ENCODE data around the gene CDCA7L.
"Not testable (repeated sequence)": the region's sequence is repeated elsewhere in the genome, so short reads cannot be mapped to it uniquely, and the experiment has no call there.

The CDCA7L gene

GRCh38 chr7:21939136-21939857, 6.4 kb downstream of the CDCA7L start:
- FAIRE-seq (peak; percentile 91), DNase-seq (ENCODE audit: insufficient read length, low spot score) (no peak)
- TF ChIP-seq POU2F2 (IDR thresholded peaks at IDR 0.05; ENCODE audit: low read depth, low read length), result 0 out of 2 replicates have a peak, but pooled peaks have one; percentile 49
- TF ChIP-seq POLR2A (IDR thresholded peaks at IDR 0.05; ENCODE audit: low read depth, low read length), result no peak
- no peak for TF ChIP-seq PAX5 (IDR thresholded peaks at IDR 0.05; ENCODE audit: insufficient read depth, low read length, severe bottlenecking)
- 0 out of 2 replicates have a peak, but pooled peaks have one; percentile 3 for TF ChIP-seq SPI1 (IDR thresholded peaks at IDR 0.05; ENCODE audit: low read depth, low read length)
- TF ChIP-seq POLR2AphosphoS5 (IDR thresholded peaks at IDR 0.05; ENCODE audit: low read depth, low read length), result no peak
- no peak for TF ChIP-seq TAF1 (IDR thresholded peaks at IDR 0.05; ENCODE audit: low read depth, low read length)

DNA sequence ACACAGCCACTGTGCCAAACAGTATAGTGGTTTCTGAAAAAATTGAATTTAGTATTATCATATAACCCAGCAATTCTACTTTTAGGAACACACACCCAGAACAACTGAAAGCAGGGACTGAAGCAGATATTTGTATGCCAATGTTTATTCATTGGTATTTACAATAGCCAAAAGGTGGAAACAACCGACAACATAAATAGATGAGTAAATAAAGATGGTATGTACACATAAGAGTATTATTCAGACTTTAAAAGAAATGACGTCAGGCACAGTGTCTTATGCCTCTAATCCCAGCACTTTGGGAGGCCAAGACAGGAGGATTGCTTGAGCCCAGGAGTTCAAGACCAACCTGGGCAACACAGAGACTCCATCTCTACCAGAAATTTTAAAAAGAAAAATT, 7.2 kb downstream of the CDCA7L start:
- no peak for TF ChIP-seq SPI1 (IDR thresholded peaks at IDR 0.05; ENCODE audit: low read depth, low read length)
- TF ChIP-seq TAF1 (IDR thresholded peaks at IDR 0.05; ENCODE audit: low read depth, low read length), result no peak
- TF ChIP-seq PAX5 (IDR thresholded peaks at IDR 0.05; ENCODE audit: insufficient read depth, low read length, severe bottlenecking), result no peak
- no peak for TF ChIP-seq POLR2A (IDR thresholded peaks at IDR 0.05; ENCODE audit: low read depth, low read length)
- no peak for TF ChIP-seq POLR2AphosphoS5 (IDR thresholded peaks at IDR 0.05; ENCODE audit: low read depth, low read length)
- TF ChIP-seq POU2F2 (IDR thresholded peaks at IDR 0.05; ENCODE audit: low read depth, low read length), result no peak
- no peak for DNase-seq (ENCODE audit: insufficient read length, low spot score)
- FAIRE-seq, result no peak

DNA sequence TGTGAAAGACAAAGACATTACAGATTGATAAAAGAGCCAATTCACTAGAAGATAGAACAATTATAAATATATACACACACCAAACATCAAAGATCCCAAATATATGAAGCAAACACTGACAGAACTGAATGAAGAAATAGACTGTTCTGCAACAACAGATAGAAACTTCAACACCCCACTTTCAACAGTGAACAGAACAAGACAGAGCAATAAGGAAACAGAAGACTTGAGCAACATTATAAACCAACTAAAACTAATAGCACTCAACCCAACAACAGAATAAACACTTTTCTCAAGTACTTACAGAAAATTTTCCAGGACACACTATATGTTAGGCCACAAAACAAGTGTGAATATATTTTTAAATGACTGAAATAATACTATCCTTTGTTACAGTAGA, 10.9 kb downstream of the CDCA7L start:
- TF ChIP-seq SPI1 (IDR thresholded peaks at IDR 0.05; ENCODE audit: low read depth, low read length) (no peak), TAF1 (IDR thresholded peaks at IDR 0.05; ENCODE audit: low read depth, low read length) (no peak), POLR2A (IDR thresholded peaks at IDR 0.05; ENCODE audit: low read depth, low read length) (no peak), POLR2AphosphoS5 (IDR thresholded peaks at IDR 0.05; ENCODE audit: low read depth, low read length) (no peak), POU2F2 (IDR thresholded peaks at IDR 0.05; ENCODE audit: low read depth, low read length) (no peak), PAX5 (IDR thresholded peaks at IDR 0.05; ENCODE audit: insufficient read depth, low read length, severe bottlenecking) (no peak)
- DNase-seq (ENCODE audit: insufficient read length, low spot score) (no peak), FAIRE-seq (no peak)

DNA sequence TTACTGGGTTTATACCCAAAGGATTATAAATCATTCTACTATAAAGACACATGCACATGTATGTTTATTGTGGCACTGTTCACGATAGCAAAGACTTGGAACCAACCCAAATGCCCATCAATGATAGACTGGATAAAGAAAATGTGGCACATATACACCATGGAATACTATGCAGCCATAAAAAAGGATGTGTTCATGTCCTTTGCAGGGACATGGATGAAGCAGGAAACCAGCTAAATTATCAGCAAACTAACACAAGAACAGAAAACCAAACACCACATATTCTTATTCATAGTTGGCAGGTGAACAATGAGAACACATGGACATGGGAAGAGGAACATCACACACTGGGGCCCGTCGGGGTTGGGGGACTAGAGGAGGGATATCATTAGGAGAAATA, 12.4 kb downstream of the CDCA7L start:
- FAIRE-seq; DNase-seq (ENCODE audit: insufficient read length, low spot score): not testable (repeated sequence)

DNA sequence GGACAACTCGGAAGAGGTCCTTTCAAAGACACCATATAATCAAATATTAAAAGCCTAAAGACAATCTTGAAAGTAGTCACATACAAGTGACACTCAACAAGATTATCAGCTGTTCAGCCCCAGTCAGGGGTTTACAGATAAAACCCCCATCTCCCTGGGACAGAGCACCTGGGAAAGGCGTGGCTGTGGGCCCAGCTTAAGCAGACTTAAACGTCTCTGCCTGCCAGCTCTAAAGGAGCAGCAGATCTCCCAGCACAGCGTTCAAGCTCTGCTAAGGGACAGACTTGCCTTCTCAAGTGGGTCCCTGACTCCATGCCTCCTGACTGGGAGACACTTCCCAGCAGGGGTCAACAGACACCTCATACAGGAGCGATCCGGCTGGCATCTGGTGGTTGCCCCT, 18.0 kb downstream of the CDCA7L start:
- FAIRE-seq (no peak), DNase-seq (ENCODE audit: insufficient read length, low spot score) (no peak)
- TF ChIP-seq POLR2AphosphoS5 (IDR thresholded peaks at IDR 0.05; ENCODE audit: low read depth, low read length) (no peak), PAX5 (IDR thresholded peaks at IDR 0.05; ENCODE audit: insufficient read depth, low read length, severe bottlenecking) (no peak), TAF1 (IDR thresholded peaks at IDR 0.05; ENCODE audit: low read depth, low read length) (no peak), POLR2A (IDR thresholded peaks at IDR 0.05; ENCODE audit: low read depth, low read length) (no peak), SPI1 (IDR thresholded peaks at IDR 0.05; ENCODE audit: low read depth, low read length) (no peak), POU2F2 (IDR thresholded peaks at IDR 0.05; ENCODE audit: low read depth, low read length) (no peak)

DNA sequence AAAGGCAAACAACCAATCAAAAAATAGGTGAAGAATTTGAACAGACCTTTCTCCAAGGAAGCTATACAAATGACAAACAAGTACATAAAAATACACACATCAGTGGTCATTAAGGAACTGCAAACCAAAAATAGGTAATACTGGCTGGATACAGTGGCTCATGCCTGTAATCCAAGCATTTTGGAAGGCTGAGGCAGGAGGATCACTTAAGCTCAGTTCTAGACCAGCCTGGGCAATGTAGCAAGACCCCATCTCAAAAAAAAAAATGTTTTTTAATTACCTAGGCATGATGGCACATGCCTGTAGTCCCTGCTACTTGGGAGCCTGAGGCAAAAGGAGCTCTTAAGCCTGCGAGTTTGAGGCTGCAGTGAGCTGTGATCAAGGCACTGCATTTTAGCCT, 19.3 kb downstream of the CDCA7L start:
- no peak for DNase-seq (ENCODE audit: insufficient read length, low spot score)
- no peak for FAIRE-seq
- TF ChIP-seq TAF1 (IDR thresholded peaks at IDR 0.05; ENCODE audit: low read depth, low read length) (no peak), POU2F2 (IDR thresholded peaks at IDR 0.05; ENCODE audit: low read depth, low read length) (no peak), POLR2AphosphoS5 (IDR thresholded peaks at IDR 0.05; ENCODE audit: low read depth, low read length) (no peak), POLR2A (IDR thresholded peaks at IDR 0.05; ENCODE audit: low read depth, low read length) (no peak), PAX5 (IDR thresholded peaks at IDR 0.05; ENCODE audit: insufficient read depth, low read length, severe bottlenecking) (no peak), SPI1 (IDR thresholded peaks at IDR 0.05; ENCODE audit: low read depth, low read length) (no peak)

GRCh38 chr7:21923658-21924057, 22.0 kb downstream of the CDCA7L start:
- DNase-seq (ENCODE audit: insufficient read length, low spot score) (no peak), FAIRE-seq (no peak)

GRCh38 chr7:21922605-21923004, 23.1 kb downstream of the CDCA7L start:
- DNase-seq (ENCODE audit: insufficient read length, low spot score) (no peak), FAIRE-seq (no peak)
- TF ChIP-seq SPI1 (IDR thresholded peaks at IDR 0.05; ENCODE audit: low read depth, low read length), result no peak
- no peak for TF ChIP-seq PAX5 (IDR thresholded peaks at IDR 0.05; ENCODE audit: insufficient read depth, low read length, severe bottlenecking)
- no peak for TF ChIP-seq POLR2A (IDR thresholded peaks at IDR 0.05; ENCODE audit: low read depth, low read length)
- no peak for TF ChIP-seq TAF1 (IDR thresholded peaks at IDR 0.05; ENCODE audit: low read depth, low read length)
- TF ChIP-seq POU2F2 (IDR thresholded peaks at IDR 0.05; ENCODE audit: low read depth, low read length), result no peak
- TF ChIP-seq POLR2AphosphoS5 (IDR thresholded peaks at IDR 0.05; ENCODE audit: low read depth, low read length), result no peak

More at GRCh38 chr7:21923658-21924057, 22.0 kb downstream of the CDCA7L start:
- TF ChIP-seq POLR2AphosphoS5 (IDR thresholded peaks at IDR 0.05; ENCODE audit: low read depth, low read length) (no peak), TAF1 (IDR thresholded peaks at IDR 0.05; ENCODE audit: low read depth, low read length) (no peak), POU2F2 (IDR thresholded peaks at IDR 0.05; ENCODE audit: low read depth, low read length) (no peak)

- no peak for FAIRE-seq
Observed at GRCh38 chr7:21920936-21921335, 24.8 kb downstream of the CDCA7L start.

GRCh38 chr7:21918216-21918615, 27.5 kb downstream of the CDCA7L start:
- FAIRE-seq, result no peak
- no peak for DNase-seq (ENCODE audit: insufficient read length, low spot score)
- no peak for TF ChIP-seq POLR2A (IDR thresholded peaks at IDR 0.05; ENCODE audit: low read depth, low read length)
- no peak for TF ChIP-seq TAF1 (IDR thresholded peaks at IDR 0.05; ENCODE audit: low read depth, low read length)
- no peak for TF ChIP-seq SPI1 (IDR thresholded peaks at IDR 0.05; ENCODE audit: low read depth, low read length)
- TF ChIP-seq POU2F2 (IDR thresholded peaks at IDR 0.05; ENCODE audit: low read depth, low read length), result no peak
- no peak for TF ChIP-seq PAX5 (IDR thresholded peaks at IDR 0.05; ENCODE audit: insufficient read depth, low read length, severe bottlenecking)
- TF ChIP-seq POLR2AphosphoS5 (IDR thresholded peaks at IDR 0.05; ENCODE audit: low read depth, low read length), result no peak

More at GRCh38 chr7:21920936-21921335, 24.8 kb downstream of the CDCA7L start:
- DNase-seq (ENCODE audit: insufficient read length, low spot score), result no peak
- TF ChIP-seq SPI1 (IDR thresholded peaks at IDR 0.05; ENCODE audit: low read depth, low read length) (no peak), TAF1 (IDR thresholded peaks at IDR 0.05; ENCODE audit: low read depth, low read length) (no peak), POU2F2 (IDR thresholded peaks at IDR 0.05; ENCODE audit: low read depth, low read length) (no peak)
